Pancreas (tissue), 10 donors: Measurements from ENCODE around the gene QPCTL. TPM values are rescaled to one million over a fixed set of nuclear protein-coding genes. Genes with fewer than 3 reads are reported as not detected.
A peak's percentile ranks its signal among the peaks of the same experiment; 100 is the strongest.
"Not testable (repeated sequence)": the region's sequence is repeated elsewhere in the genome, so short reads cannot be mapped to it uniquely, and the experiment has no call there.

Experiments
- ATAC-seq, 4 donors: fragments of 200-7000 bp; cut with Tn5 transposase; one replicate each; pipeline versions ENCODE4 v1.8.0 to v1.9.1; 2020; ENCODE audit warnings: mild to moderate bottlenecking in 4 of 4, moderate library complexity in 4 of 4
- DNase-seq, 6 donors: peaks; one replicate each; pipeline ENCODE4 v3.0.0-alpha.2; 2020
- FAIRE-seq: peaks from 2 replicates; lab custom pipeline; 2012; peaks lifted over from hg19 to GRCh38; lab: Jason Lieb, UNC
- H3K27ac ChIP-seq, 4 donors: fragments of 200-600 bp; sonication (generic); 1 replicate in 3 of 4; 2 replicates in 1 of 4; pipeline versions ENCODE4 v1.5.0 to v1.8.0; 2020
- H3K27me3 ChIP-seq, 4 donors: fragments of 200-600 bp; one replicate each; pipeline ENCODE4 v1.8.0; 2021
- H3K36me3 ChIP-seq, 3 donors: fragments of 200-600 bp; sonication (generic) in 1 of 3; one replicate each; pipeline versions ENCODE4 v1.5.0 to v1.8.0; 2020 to 2021
- H3K4me1 ChIP-seq, 3 donors: fragments of 200-600 bp; one replicate each; pipeline ENCODE4 v1.8.0; 2021
- H3K4me3 ChIP-seq, 4 donors: fragments of 200-600 bp; sonication (generic) in 2 of 4; one replicate each; pipeline versions ENCODE4 v1.5.0 to v1.8.0; 2020 to 2021
- H3K9me3 ChIP-seq, 4 donors: fragments of 200-600 bp; one replicate each; pipeline ENCODE4 v1.8.0; 2021
- CTCF ChIP-seq, 4 donors: fragments of 200-600 bp; sonication (generic) in 3 of 4; IDR thresholded peaks; one replicate each; pipeline versions ENCODE4 v1.5.0 to v1.8.0; 2021; ENCODE audit warnings: antibody characterized with exemption in 4 of 4
- WGBS, 2 donors: extraction: QIAGEN DNeasy Blood & Tissue Kit; methylation state at CpG; one replicate each; pipeline ENCODE4 v1.1.7; 2013; 5-methylcytosine and 5-hydroxymethylcytosine counted together
- intact Hi-C, 3 donors: fragments of 100-400 bp; cut with DNase I; formaldehyde crosslinking; loops; one replicate each; pipeline versions ENCODE4 v1.11.1 to v1.14.2; 2022
- polyA plus RNA-seq, 2 donors: library from polyadenylated mRNA; stranded (reverse); fragments of 200-250 nt; gene quantifications; one replicate each; pipeline ENCODE4 v1.2.3, GENCODE V29; 2013
- total RNA-seq, 6 donors: library from RNA; stranded (reverse); fragmentation: NEBNext Ultra II Directional in 4 of 6; extraction: Animal tissue kit (Norgen Biotek cat#: 25700) in 4 of 6; gene quantifications; one replicate each; pipeline versions ENCODE4 v1.2.1 to v1.2.4, GENCODE V29; 2021 to 2023
- donor health status: healthy with polysubstance abuse.
- donor health status: DM: no; HTN: no; CAD: no; lungs with moderate emphysema.
- donor health status: DM: no; HTN: no; CAD: no.
- donor health status: control.
- donor health status: control.
- donor health status: Bipolar disorder and iron deficiency.
- donor health status: DM: yes; HTN: yes; CAD: no.
- donor health status: DM: no; HTN: no; CAD: no.
- donor health status: DM: no; HTN: no; CAD: no.
- donor health status: DM: yes; HTN: yes; CAD: no.

Gene QPCTL
- total and polyA plus RNA-seq, 8 donors: 3.4 to 7.3 (median 5.3) TPM

GRCh38 chr19:45682908-45683307, 9.6 kb upstream of the QPCTL start:
- DNase-seq (no peak), FAIRE-seq (no peak), ATAC-seq (no peak)
- H3K36me3 ChIP-seq: peaks cover 0 to 15% (median 2%) of the 10 kb centered on the region in 3 donors
- intact Hi-C loops: no loop called here
- peaks cover 0 to 3% (median 0%) of the 10 kb centered on the region in 3 donors for H3K4me1 ChIP-seq
- TF ChIP-seq CTCF (IDR thresholded peaks at IDR 0.05): no peak
- H3K27me3 ChIP-seq: no peaks in the 10 kb centered on the region
- no peak overlapping the region for H3K4me3 ChIP-seq
- 74 to 80% methylated on average over 5 of the region's 5 CpGs for WGBS, 2 donors
- H3K9me3 ChIP-seq: no peaks in the 10 kb centered on the region
- H3K27ac ChIP-seq: no peak overlapping the region

GRCh38 chr19:45685045-45685444, 7.4 kb upstream of the QPCTL start:
- peaks cover 0 to 20% (median 6%) of the 10 kb centered on the region in 3 donors for H3K36me3 ChIP-seq
- FAIRE-seq, H3K4me1 ChIP-seq, ATAC-seq, H3K9me3 ChIP-seq, intact Hi-C loops, H3K27ac ChIP-seq, H3K27me3 ChIP-seq, DNase-seq, H3K4me3 ChIP-seq: not testable (repeated sequence)
- WGBS, 2 donors: 77 to 90% methylated on average over 11 of the region's 11 CpGs

DNA sequence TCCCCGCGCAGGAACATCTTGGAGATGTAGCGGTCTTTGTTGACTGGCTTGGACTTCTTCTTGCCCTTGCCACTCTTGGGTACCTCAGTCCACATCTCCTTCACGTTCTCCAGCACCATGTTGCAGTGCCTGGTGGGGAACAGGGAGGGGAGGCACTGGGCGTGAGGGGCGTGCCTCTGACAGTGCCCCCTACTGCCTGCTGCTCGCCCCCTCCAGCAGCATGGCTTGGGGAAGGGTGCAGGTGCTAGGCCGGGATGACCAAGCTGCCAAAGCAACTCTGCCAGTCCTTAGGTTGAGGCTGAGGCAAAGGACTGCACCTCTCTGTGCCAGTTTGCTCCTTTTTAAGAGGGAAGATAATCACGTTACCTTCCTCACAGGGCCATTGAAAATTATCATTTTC, 4.9 kb upstream of the QPCTL start:
- H3K4me3 ChIP-seq: no peak overlapping the region
- H3K4me1 ChIP-seq: peaks cover 0 to 6% (median 0%) of the 10 kb centered on the region in 3 donors
- no peak overlapping the region for H3K27ac ChIP-seq
- no peak for TF ChIP-seq CTCF (IDR thresholded peaks at IDR 0.05)
- no peak for ATAC-seq
- intact Hi-C loops: no loop called here
- no peak for DNase-seq
- 86 to 91% methylated on average over 9 of the region's 9 CpGs for WGBS, 2 donors
- H3K9me3 ChIP-seq: no peaks in the 10 kb centered on the region
- peaks cover 0 to 20% (median 6%) of the 10 kb centered on the region in 3 donors for H3K36me3 ChIP-seq
- no peak for FAIRE-seq
- no peaks in the 10 kb centered on the region for H3K27me3 ChIP-seq

GRCh38 chr19:45691516-45692186, 815 bp upstream of the QPCTL start, which contains the start of gene SNRPD2:
SNRPD2 (minus strand) TSS chr19:45691953; CDS start chr19:45691888, 65 bp downstream.
- FAIRE-seq: peak; percentile 74
- Histone ChIP-seq H3K36me3 (peaks cover 0 to 24% (median 6%) of the 10 kb centered on the region in 3 donors), H3K27me3 (no peaks in the 10 kb centered on the region), H3K9me3 (no peaks in the 10 kb centered on the region), H3K27ac (peak within 1 kb of the TSS; percentile 81 to 94 (median 86)), H3K4me3 (peak within 1 kb of the TSS; percentile 65 to 92 (median 70)), H3K4me1 (peaks cover 0 to 6% (median 0%) of the 10 kb centered on the region in 3 donors)
- ATAC-seq: peak; percentile 78 to 89 (median 82)
- TF ChIP-seq CTCF (IDR thresholded peaks at IDR 0.05): no peak
- 1% methylated on average over 36 of the region's 36 CpGs for WGBS, 2 donors
- intact Hi-C loops: no loop called here
- peak; percentile 91 to 97 (median 93) for DNase-seq

DNA sequence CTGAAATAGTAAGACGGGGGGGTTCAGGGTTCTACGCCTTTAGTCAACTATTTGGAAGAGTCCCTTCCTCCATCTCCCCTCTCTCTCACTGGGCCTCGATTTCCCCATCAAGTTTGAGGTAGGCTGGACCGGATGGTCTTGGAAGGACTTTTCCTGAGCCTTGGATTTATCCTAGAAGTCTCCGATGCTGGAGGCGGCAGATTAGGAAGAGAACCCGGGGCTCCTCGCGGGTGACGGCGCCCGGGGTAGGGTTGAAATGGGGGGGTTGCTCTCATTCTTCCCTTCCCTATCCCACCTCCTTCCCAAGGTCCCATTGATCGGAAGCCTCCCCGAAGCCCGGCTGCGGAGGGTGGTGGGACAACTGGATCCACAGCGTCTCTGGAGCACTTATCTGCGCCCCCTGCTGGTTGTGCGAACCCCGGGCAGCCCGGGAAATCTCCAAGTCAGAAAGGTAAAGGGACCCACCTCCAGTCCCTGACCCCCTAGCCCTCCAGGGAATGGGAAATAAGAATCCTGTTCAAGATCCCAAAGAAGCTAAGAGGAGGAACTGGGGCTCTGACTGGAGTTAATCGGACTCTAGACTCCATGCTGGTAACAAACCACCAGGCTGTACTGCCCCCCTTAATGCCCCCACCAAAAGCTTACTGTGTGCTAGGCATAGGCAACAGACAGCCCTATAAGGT, 781 bp downstream of the QPCTL start:
- no peak for FAIRE-seq
- intact Hi-C loops: no loop called here
- Histone ChIP-seq H3K27me3 (no peaks in the 10 kb centered on the region), H3K4me3 (peak overlapping the region; percentile 65 to 92 (median 70)), H3K36me3 (peaks cover 0 to 10% (median under 1%) of the 10 kb centered on the region in 3 donors), H3K4me1 (peaks cover 0 to 6% (median 0%) of the 10 kb centered on the region in 3 donors), H3K9me3 (no peaks in the 10 kb centered on the region), H3K27ac (peak overlapping the region; percentile 81 to 94 (median 86))
- peak; percentile 70 to 87 (median 80) for TF ChIP-seq CTCF (IDR thresholded peaks at IDR 0.05)
- peak; percentile 63 to 90 (median 82) for DNase-seq
- WGBS, 2 donors: 1% methylated on average over 22 of the region's 22 CpGs
- ATAC-seq: peak; percentile 25 to 40 (median 37)
